Activated CD4-positive, alpha-beta T cell treated with anti-CD3 and anti-CD28 coated beads for 48 hours (primary cell): ENCODE results near the gene HNRNPR.
A peak's percentile ranks its signal among the peaks of the same experiment; 100 is the strongest.

Experiments
- DNase-seq: peaks from one replicate; pipeline ENCODE4 v3.0.0-alpha.2; 2020

The HNRNPR gene

GRCh38 chr1:23368562-23369334 lies 24.7 kb upstream of the HNRNPR start:
- DNase-seq = peak; percentile 92

- DNase-seq = peak; percentile 98
Observed at GRCh38 chr1:23367791-23368561, 23.9 kb upstream of the HNRNPR start.

DNA sequence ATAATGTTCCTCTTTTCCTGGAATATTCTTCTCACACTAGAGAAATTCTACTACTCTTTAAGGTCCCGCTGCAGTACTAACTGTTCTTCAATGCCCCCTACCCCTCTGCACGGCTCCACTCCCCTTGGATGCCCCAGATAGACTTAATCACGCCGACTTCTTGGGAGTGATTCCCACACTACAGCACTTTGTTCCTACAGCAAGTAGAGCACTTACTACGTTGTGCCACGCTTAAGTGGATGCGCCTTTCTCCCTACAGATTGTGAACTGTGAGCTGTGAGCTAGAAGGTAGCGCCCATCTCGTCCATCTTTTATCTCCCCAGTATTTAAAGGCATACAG lies 23.3 kb upstream of the HNRNPR start:
- DNase-seq = no peak

DNA sequence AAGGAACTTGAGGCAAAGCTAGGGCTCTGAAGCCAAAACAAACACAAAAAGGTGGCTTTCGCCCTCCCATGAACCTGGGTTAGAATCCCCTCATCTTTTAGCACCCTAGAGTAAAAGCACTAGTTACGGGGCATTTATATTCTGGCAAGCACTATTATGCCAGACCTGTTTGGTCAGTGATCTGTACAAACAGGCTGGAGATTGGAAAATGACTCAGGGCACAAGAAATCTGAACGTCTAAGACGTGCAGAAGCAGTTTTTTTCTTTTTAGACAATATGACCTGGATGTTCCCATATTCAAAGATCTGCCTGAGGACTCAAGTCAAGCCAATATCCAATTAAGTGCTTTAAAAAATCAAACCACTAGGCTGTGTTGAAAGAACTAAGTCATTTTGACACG lies 22.5 kb upstream of the HNRNPR start:
- DNase-seq = no peak

DNA sequence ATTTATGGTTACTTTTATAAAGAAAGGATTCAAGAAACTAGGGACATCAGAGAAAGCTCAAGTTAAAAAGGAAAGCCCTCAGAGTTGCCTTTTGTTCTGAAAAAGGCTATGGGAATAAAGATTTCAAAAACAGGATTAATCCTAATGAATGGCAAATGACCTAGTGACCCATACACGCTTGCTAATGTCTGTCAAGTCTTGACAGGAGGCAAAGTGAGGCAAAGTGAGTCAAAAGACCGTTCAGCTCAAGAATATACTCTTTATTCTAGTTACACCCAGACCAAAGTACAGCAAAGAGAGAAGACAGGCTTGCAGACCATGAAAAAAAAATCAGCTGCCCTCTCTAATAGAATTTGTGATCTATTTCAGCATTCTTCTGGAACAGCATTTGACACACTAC lies 22.1 kb upstream of the HNRNPR start:
- DNase-seq = no peak

GRCh38 chr1:23362218-23362713 lies 18.2 kb upstream of the HNRNPR start:
- no peak for DNase-seq

- no peak for DNase-seq
Observed at GRCh38 chr1:23358310-23358875, 14.3 kb upstream of the HNRNPR start.

GRCh38 chr1:23357138-23357908 lies 13.2 kb upstream of the HNRNPR start:
- DNase-seq = no peak

- no peak for DNase-seq
Observed at GRCh38 chr1:23356471-23357137, 12.5 kb upstream of the HNRNPR start.

DNA sequence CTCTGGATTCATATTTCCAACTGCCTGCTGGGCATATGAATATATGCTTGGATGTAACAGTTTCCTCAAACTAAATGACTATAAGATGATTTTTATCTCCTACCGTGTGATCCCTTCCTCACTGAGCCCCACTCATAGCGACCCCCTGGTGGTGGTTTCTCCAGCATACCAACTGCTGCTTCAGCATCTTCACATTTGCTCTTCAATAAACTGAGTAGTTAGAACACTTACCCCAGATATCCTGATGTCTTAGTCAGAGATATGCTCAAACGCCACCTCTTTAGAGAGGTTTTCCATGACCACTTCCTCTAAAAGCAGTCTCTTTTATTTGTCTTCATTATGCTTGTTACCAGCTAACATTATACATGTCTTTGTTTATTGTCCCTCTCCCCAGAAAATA lies 10.2 kb upstream of the HNRNPR start:
- peak; percentile 28 for DNase-seq

DNA sequence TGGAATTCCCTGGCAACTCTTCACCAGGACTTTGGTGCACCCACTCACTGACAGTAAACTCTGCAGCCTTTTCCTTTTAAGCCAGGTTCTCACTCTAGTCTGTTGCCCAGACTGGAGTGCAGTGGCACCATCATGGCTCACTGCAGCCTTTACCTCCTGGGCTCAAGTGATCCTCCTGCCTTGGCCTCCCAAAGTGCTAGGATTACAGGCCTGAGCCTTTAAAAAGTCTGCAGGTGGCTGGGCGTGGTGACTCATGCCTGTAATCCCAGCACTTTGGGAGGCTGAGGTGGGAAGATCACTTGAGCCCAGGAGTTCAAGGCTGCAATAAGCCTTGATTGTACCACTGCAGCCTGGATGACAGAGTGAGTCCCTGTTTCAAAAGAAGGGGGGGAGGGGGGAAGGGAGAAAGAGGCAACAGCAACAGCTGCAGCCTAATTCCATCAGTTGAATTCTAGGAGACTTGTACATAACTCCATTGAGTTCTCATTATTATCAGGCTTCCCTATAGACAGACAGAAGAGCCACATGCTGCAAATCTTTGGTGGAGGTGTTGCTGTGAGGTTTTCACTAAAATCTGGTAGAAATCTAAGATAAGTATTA lies 8.1 kb upstream of the HNRNPR start:
- DNase-seq = no peak

DNA sequence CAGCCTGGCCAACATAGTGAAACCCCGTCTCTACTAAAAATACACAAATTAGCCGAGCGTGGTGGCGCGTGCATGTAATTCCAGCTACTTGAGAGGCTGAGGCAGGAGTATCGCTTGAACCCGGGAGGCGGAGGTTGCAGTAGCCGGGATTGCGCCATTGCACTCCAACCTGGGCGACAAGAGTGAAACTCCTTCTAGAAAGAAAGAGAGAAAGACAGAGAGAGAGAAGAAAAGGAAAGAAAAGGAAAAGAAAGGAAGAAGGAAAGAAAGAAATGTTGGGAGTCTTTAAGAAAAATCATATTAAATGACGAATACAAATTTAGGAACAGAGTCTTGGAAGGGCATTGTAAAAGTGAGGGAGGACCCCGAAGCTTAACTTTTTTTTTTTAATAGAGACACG lies 1.8 kb upstream of the HNRNPR start:
- DNase-seq = no peak

DNA sequence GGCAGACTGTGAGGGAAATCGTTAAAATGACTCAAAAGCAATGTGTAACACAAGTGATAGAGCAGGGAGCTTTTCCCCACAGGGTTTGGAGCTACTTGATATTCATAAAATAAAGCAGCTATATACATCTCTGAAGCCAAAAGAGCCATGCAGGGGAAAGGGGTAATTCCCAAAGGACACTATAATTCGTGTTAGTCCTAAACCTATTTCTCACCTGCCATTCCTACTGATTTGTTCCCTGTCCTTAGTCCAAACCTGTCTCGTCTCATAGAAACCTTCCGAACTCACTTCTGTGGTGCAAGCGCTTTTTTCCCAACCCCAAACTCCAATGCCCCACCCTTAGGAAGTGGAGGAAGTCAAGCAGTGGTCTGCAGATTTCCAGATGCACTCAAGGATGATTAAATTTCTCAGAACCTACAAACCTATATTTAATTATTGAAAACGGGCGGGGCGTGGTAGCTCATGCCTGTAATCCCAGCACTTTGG lies 946 bp upstream of the HNRNPR start:
- no peak for DNase-seq

- peak; percentile 74 for DNase-seq
Observed at GRCh38 chr1:23343221-23344110, 618 bp downstream of the HNRNPR start.

GRCh38 chr1:23341931-23342692 lies 2.0 kb downstream of the HNRNPR start:
- DNase-seq = no peak

DNA sequence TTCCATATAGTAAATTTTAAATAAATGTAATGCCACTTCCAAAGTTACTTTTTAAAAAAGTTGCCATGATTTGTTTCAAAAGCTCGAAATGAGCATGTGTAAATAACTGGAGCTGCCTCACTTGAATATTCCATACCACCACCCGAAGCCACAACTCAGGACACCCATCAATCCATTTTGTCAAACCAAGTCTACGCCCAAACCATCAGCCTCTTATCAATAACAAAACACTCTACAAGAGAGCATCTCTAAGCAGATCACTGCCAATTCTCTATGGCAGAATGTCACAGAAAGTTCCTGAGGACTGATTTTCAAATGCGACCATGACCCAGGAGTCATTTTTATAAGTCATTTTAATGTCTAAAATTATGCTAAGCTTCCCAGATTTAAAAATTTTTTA lies 4.5 kb downstream of the HNRNPR start:
- DNase-seq = no peak

GRCh38 chr1:23337869-23338268 lies 6.2 kb downstream of the HNRNPR start:
- DNase-seq = no peak

DNA sequence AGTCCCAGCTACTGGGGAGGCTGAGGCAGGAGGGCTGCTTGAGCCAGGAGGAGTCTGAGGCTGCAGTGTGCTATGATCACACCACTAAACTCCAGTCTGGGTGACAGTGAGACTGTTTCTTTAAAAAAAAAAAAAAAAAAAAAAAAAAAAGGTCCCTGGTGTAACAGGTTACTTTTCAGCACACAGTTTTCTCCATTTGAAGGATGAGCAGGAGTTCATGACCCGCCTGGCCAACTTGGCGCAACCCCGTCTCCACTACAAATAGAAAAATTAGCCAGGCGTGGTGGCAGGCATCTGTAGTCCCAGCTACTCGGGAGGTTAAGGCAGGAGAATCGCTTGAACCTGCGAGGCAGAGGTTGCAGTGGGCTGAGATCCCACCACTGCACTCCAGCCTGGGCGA lies 12.4 kb downstream of the HNRNPR start:
- no peak for DNase-seq

DNA sequence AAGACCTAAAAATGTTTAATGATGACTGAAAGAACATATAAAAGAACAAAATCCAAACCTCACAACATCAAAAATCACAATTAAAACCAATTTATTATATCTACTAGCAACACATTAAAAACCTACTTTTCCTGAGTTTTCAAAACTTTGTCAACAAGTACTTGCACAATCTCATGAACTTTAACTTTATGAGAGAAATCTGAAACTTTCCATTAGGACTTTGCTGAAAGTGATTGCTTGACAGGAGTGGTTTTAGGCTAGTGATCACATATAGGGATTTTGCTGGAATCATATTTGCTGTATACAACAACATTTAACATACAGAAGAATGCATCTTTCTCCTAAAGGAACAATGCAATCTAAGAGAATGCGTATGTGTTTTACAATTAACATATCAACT lies 13.2 kb downstream of the HNRNPR start:
- no peak for DNase-seq

DNA sequence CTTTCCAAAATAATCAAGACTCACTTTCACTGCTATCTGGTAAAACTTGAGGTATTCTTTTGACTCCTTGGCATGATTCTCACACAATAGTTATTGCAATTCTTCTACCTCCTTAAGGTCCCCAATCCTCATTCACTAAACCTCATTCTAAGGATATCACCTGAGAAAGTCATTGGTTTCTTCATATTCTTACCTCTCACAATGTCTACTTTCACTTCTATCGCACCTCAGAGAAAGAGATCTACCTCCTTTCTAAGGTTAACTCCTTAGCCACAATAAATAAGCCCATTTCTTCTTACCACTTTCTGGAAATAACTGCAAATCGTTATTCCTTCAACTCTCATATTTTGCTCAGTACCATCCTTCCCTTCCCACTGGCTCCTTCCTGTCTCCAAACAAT lies 18.7 kb downstream of the HNRNPR start:
- no peak for DNase-seq
